Measurements from ENCODE around the gene MAG. TPM values are rescaled to one million over a fixed set of nuclear protein-coding genes. Genes with fewer than 3 reads are reported as not detected.

MAG gene
- total and polyA plus RNA-seq, 9 of the 15 experiments (the other 6 are each of a cell fraction or from before 2014, with no cell fraction given), result 0.11 to 10.0 (median 1.6) TPM

- TF ChIP-seq ELK3 (CRISPR knock-in tag; IDR thresholded peaks at IDR 0.05) (no peak), GTF3C2 (IDR thresholded peaks at IDR 0.05; ENCODE audit: borderline replicate concordance, extremely low read depth, insufficient read length) (no peak), NKRF (IDR thresholded peaks at IDR 0.05; ENCODE audit: borderline replicate concordance) (no peak), NONO (IDR thresholded peaks at IDR 0.05; ENCODE audit: low read depth in 2 of 2, low read length in 1 of 2) (no peak), ZNF407 (IDR thresholded peaks at IDR 0.05; ENCODE audit: low read depth) (no peak), ZNF592 (IDR thresholded peaks at IDR 0.05) (peak; percentile 71; the same call in 1 of the 2 replicates)
Observed at GRCh38 chr19:35299523-35300338, 7.8 kb downstream of the MAG start (continued).

Data from K562 (cell line).